CD4-positive, alpha-beta T cell treated with Interleukin-15 for 4 hours (primary cell): ENCODE data around the gene DEFB132.

Source experiments
- DNase-seq: peaks from one replicate; pipeline ENCODE4 v3.0.0-alpha.2; 2020; ENCODE audit warnings: low spot score

DEFB132 gene

GRCh38 chr20:297925-298775, 40.6 kb downstream of the DEFB132 start:
- DNase-seq: peak; percentile 38

GRCh38 chr20:298776-299391, 41.4 kb downstream of the DEFB132 start:
- no peak for DNase-seq

GRCh38 chr20:300345-300990, 42.9 kb downstream of the DEFB132 start:
- DNase-seq: no peak

- DNase-seq: no peak
Measured at GRCh38 chr20:301886-302848, 44.6 kb downstream of the DEFB132 start.

GRCh38 chr20:305745-306144, 48.2 kb downstream of the DEFB132 start:
- DNase-seq: no peak

GRCh38 chr20:308427-309038, 51.0 kb downstream of the DEFB132 start:
- DNase-seq: no peak

- no peak for DNase-seq
Measured at GRCh38 chr20:309306-309840, 51.8 kb downstream of the DEFB132 start.

- peak; percentile 74 for DNase-seq
Measured at GRCh38 chr20:309841-310644, 52.5 kb downstream of the DEFB132 start.

- no peak for DNase-seq
Measured at GRCh38 chr20:310645-311044, 53.1 kb downstream of the DEFB132 start.
